ENCODE data around the gene CHP1. TPM values are rescaled to one million over a fixed set of nuclear protein-coding genes. Genes with fewer than 3 reads are reported as not detected.

Gene CHP1
- polyA plus RNA-seq, 1 of the 3 experiments (the other 2 are of a cell fraction): 30.5 TPM

DNA sequence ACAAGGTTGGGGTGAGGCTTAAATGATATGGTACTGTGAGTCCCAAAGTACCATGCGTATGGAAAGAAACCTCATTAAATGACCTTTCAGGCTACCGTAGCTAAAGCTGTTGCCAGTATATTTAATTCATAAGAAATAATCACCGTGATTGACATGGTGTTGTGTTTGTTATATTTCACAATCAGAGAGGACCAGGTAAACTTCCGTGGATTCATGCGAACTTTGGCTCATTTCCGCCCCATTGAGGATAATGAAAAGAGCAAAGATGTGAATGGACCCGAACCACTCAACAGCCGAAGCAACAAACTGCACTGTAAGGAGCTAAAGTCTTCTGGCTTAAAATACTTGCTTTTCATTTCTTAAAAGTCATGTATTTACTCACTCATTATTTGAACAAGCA, 31.5 kb downstream of the CHP1 start:
- Histone ChIP-seq H3K27ac (ENCODE audit: low read depth in 2 of 2, low read length in 1 of 2) (no peak overlapping the region), H3K27me3 (ENCODE audit: insufficient read depth) (no peaks in the 10 kb centered on the region), H2AFZ (ENCODE audit: low read depth) (no peak overlapping the region), H4K20me1 (ENCODE audit: insufficient read depth) (no peaks in the 10 kb centered on the region), H3F3A (replicated peaks; ENCODE audit: insufficient read depth) (no peaks in the 10 kb centered on the region), H3K4me2 (no peak overlapping the region), H3K9me3 (no peaks in the 10 kb centered on the region), H3K9ac (no peak overlapping the region), H3K4me1 (ENCODE audit: control insufficient read depth in 1 of 2, insufficient read depth in 2 of 2, low read depth in 1 of 2, low read length in 1 of 2) (no peaks in the 10 kb centered on the region), H3K36me3 (replicated peaks in 1 of 2; ENCODE audit: control insufficient read depth in 1 of 2, insufficient read depth in 2 of 2, low read length in 1 of 2) (peaks cover 18 to 28% of the 10 kb centered on the region in 2 experiments), H3K9me2 (no peaks in the 10 kb centered on the region), H3K4me3 (ENCODE audit: low read depth in 2 of 2, low read length in 1 of 2) (no peak overlapping the region), H3K79me2 (ENCODE audit: insufficient read depth) (no peaks in the 10 kb centered on the region)
- 95% methylated on average over 8 of the region's 8 CpGs for WGBS (ENCODE audit: low lambda C conversion rate)
- no peak for DNase-seq
- ChIA-PET POLR2A (no interaction called here), CTCF (no interaction called here)
- TF ChIP-seq MEF2A (IDR thresholded peaks at IDR 0.05; ENCODE audit: borderline replicate concordance, low read depth): no peak
- no peak for TF ChIP-seq EP300 (IDR thresholded peaks at IDR 0.05; ENCODE audit: borderline replicate concordance in 1 of 2, low read depth in 1 of 2, low read length in 1 of 2)
- no peak for TF ChIP-seq MXI1 (IDR thresholded peaks at IDR 0.05; ENCODE audit: low read depth, low read length)
- TF ChIP-seq GATA2 (CRISPR knock-in tag; IDR thresholded peaks at IDR 0.05): no peak
- TF ChIP-seq NFIC (IDR thresholded peaks at IDR 0.05; ENCODE audit: borderline replicate concordance): no peak
- TF ChIP-seq, protein P1, sequence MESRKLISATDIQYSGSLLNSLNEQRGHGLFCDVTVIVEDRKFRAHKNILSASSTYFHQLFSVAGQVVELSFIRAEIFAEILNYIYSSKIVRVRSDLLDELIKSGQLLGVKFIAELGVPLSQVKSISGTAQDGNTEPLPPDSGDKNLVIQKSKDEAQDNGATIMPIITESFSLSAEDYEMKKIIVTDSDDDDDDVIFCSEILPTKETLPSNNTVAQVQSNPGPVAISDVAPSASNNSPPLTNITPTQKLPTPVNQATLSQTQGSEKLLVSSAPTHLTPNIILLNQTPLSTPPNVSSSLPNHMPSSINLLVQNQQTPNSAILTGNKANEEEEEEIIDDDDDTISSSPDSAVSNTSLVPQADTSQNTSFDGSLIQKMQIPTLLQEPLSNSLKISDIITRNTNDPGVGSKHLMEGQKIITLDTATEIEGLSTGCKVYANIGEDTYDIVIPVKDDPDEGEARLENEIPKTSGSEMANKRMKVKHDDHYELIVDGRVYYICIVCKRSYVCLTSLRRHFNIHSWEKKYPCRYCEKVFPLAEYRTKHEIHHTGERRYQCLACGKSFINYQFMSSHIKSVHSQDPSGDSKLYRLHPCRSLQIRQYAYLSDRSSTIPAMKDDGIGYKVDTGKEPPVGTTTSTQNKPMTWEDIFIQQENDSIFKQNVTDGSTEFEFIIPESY (IDR thresholded peaks at IDR 0.05; ENCODE audit: borderline replicate concordance, low read depth): no peak
- TF ChIP-seq, protein P2, sequence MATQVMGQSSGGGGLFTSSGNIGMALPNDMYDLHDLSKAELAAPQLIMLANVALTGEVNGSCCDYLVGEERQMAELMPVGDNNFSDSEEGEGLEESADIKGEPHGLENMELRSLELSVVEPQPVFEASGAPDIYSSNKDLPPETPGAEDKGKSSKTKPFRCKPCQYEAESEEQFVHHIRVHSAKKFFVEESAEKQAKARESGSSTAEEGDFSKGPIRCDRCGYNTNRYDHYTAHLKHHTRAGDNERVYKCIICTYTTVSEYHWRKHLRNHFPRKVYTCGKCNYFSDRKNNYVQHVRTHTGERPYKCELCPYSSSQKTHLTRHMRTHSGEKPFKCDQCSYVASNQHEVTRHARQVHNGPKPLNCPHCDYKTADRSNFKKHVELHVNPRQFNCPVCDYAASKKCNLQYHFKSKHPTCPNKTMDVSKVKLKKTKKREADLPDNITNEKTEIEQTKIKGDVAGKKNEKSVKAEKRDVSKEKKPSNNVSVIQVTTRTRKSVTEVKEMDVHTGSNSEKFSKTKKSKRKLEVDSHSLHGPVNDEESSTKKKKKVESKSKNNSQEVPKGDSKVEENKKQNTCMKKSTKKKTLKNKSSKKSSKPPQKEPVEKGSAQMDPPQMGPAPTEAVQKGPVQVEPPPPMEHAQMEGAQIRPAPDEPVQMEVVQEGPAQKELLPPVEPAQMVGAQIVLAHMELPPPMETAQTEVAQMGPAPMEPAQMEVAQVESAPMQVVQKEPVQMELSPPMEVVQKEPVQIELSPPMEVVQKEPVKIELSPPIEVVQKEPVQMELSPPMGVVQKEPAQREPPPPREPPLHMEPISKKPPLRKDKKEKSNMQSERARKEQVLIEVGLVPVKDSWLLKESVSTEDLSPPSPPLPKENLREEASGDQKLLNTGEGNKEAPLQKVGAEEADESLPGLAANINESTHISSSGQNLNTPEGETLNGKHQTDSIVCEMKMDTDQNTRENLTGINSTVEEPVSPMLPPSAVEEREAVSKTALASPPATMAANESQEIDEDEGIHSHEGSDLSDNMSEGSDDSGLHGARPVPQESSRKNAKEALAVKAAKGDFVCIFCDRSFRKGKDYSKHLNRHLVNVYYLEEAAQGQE (IDR thresholded peaks at IDR 0.05; ENCODE audit: low read depth, low read length): no peak
- no peak for TF ChIP-seq FOXJ3 (CRISPR knock-in tag; IDR thresholded peaks at IDR 0.05)
- no peak for TF ChIP-seq TEAD4 (IDR thresholded peaks at IDR 0.05; ENCODE audit: borderline replicate concordance, insufficient read depth)
- TF ChIP-seq CHD2 (IDR thresholded peaks at IDR 0.05; ENCODE audit: low read length, partially characterized antibody): no peak
- no peak for TF ChIP-seq SMC3 (IDR thresholded peaks at IDR 0.05; ENCODE audit: low read depth, low read length)
- no peak for TF ChIP-seq FOXM1 (IDR thresholded peaks at IDR 0.05; ENCODE audit: low read depth)
- no peak for TF ChIP-seq GABPA (IDR thresholded peaks at IDR 0.05; ENCODE audit: low read depth)

Data from SK-N-SH (cell line).